ENCODE data around the gene KLHL3. TPM values are rescaled to one million over a fixed set of nuclear protein-coding genes. Genes with fewer than 3 reads are reported as not detected.
A peak's percentile ranks its signal among the peaks of the same experiment; 100 is the strongest.

KLHL3 gene
- total and polyA plus RNA-seq, 9 of the 15 experiments (the other 6 are each of a cell fraction or from before 2014, with no cell fraction given): under 0.01 to 1.5 (median 0.22) TPM

GRCh38 chr5:137735555-137736284, at the start of gene KLHL3 (continued):
- TF ChIP-seq ZNF408 (CRISPR knock-in tag; IDR thresholded peaks at IDR 0.05; ENCODE audit: low read depth) (no peak), KDM5B (IDR thresholded peaks at IDR 0.05; ENCODE audit: insufficient replicate concordance, low read depth, low read length) (no peak), LARP7 (IDR thresholded peaks at IDR 0.05) (no peak), MBD2 (IDR thresholded peaks at IDR 0.05; ENCODE audit: borderline replicate concordance, low read depth) (no peak), RAD21 (CRISPR knock-in tag; conservative IDR thresholded peaks at IDR 0.05 in 1 of 2, IDR thresholded peaks at IDR 0.05 in 1 of 2) (peak; percentile 17 to 24; a peak in 1 of 4 replicates), PBX2 (CRISPR knock-in tag; IDR thresholded peaks at IDR 0.05; ENCODE audit: low read depth) (no peak), PBX2 (tag; conservative IDR thresholded peaks at IDR 0.05; ENCODE audit: low read depth) (no peak), ZNF511 (CRISPR knock-in tag; IDR thresholded peaks at IDR 0.05) (no peak), GTF2E2 (tag; IDR thresholded peaks at IDR 0.05) (no peak), ZZZ3 (IDR thresholded peaks at IDR 0.05) (no peak), SMAD1 (IDR thresholded peaks at IDR 0.05; ENCODE audit: low read depth, low read length, partially characterized antibody) (no peak), CXXC5 (CRISPR knock-in tag; IDR thresholded peaks at IDR 0.05) (no peak), C11orf30 (IDR thresholded peaks at IDR 0.05; ENCODE audit: low read depth) (peak; percentile 27; the same call in 1 of the 2 replicates), ARID3A (IDR thresholded peaks at IDR 0.05; ENCODE audit: borderline replicate concordance, low read depth, low read length) (no peak), PCBP2 (IDR thresholded peaks at IDR 0.05; ENCODE audit: low read depth, low read length, poor library complexity, severe bottlenecking) (no peak), YY1 (IDR thresholded peaks at IDR 0.05; ENCODE audit: borderline replicate concordance in 1 of 3, control insufficient read depth in 1 of 3, extremely low read depth in 1 of 3, insufficient read depth in 3 of 3, insufficient read length in 1 of 3, insufficient replicate concordance in 2 of 3, low read depth in 1 of 3, low read length in 2 of 3) (no peak), MLX (CRISPR knock-in tag; conservative IDR thresholded peaks at IDR 0.05) (no peak), MAFG (tag; conservative IDR thresholded peaks at IDR 0.05) (0 out of 2 replicates have a peak, but pooled peaks have one; percentile 30), MCM5 (IDR thresholded peaks at IDR 0.05; ENCODE audit: low read depth) (no peak), NR1H2 (CRISPR knock-in tag; IDR thresholded peaks at IDR 0.05) (no peak), PCBP1 (IDR thresholded peaks at IDR 0.05; ENCODE audit: low read depth, low read length, poor library complexity, severe bottlenecking) (no peak)
